GM18517 (cell line): ENCODE measurements around the gene SLCO3A1.

ENCODE experiments used
- ATAC-seq: cut with Tn5 transposase; IDR thresholded peaks from one replicate; pipeline ENCODE4 v1.9.1; 2021; ENCODE audit warnings: mild to moderate bottlenecking, moderate library complexity; ENCODE audit not compliant: unreplicated experiment

The SLCO3A1 gene

DNA sequence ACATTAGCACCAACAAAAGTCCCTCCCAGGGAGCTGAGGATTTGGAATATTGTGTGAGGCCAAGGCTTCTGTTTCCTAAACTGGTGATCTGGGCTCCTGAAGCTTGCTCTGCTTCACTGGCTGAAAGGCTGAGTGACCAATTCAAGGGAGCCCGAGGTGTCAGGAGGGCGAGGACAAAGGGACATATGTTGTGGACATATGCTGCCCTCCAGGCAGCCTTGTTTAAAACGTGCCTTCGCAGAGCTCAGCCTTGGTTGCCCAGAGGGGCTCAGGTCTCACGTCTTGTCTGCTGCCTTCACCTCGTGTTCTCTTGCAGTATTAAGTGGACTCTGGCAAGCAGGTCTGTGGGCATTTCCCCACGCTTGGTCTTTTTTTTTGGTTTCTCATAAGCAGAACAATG, 7.0 kb downstream of the SLCO3A1 start:
- ATAC-seq, result no peak

DNA sequence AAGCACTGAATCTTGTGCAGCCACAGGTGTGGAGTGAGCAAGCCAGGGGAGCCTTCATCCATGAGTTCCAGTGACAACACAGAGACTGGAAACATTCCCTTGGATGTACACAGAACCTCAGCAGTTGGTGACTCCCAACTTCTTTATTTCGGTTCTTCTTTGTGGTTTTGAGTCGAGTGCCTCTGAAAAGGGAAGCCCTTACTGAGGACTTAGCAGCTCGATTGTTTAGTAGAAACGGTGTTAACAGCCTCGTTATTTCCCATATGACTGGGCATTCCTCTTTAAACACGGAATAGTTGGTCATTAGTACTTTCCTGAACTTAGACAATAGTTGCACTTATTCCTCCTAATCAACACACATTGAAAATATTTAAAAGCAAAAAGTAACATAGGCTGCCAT, 7.7 kb downstream of the SLCO3A1 start:
- no peak for ATAC-seq

DNA sequence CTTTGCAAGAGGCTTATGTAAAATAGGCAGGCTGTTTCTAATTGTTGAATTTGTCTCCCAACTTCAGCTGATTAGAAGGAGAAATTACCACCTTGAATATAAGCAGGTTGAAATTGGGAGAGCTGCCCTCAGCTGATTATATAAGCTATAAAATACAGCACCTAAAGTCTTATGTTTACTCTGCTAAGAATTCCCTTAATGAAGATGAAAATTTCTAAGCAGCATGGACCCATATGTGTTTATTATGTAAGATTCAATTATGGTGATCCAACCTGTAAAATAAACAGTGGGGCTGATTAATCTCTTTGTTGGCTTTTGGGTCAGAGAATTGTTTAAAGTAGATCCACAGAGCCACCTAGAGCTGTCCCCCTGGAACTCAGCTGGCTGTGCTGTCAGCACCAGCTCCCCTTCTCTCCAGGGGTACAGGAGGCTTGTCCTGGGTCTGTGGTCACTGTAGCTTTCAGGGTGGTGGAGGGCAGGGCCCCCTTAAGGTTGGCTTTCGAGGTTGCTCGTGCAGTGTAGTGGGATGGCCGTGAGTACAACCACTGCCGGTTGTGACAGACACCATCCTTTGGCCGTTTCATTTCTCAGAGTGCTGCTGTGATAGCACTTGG, 9.5 kb downstream of the SLCO3A1 start:
- ATAC-seq, result no peak

DNA sequence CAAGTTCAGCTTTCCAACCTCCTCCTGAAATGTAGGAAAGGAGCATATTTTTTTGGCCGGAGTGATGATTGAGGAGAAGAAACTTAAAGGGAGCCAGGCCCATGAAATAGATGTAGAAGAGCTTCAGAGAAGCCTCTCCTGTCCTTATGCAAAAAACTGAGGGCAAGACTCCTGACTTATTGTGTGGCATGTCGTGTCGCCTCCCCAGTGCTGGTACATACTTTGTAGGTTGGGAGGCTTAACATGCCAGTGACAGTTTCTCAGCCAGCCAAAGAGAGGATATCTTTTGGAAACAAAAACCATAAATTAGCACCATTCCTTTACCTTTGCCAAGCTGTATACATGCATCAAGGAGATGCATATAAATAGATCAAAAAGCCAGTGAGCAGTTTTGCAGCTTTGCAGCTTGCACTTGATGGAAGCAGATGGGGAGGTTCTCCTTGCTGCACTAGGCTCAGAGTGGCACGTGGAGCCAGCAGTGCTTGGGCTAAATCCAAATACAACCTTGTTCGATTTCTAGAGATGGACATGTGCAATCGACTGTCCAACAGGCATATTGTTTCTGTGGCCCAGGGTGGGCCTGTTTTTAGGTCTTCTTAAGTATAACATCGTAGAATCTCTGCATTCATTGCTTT, 10.2 kb downstream of the SLCO3A1 start:
- no peak for ATAC-seq

DNA sequence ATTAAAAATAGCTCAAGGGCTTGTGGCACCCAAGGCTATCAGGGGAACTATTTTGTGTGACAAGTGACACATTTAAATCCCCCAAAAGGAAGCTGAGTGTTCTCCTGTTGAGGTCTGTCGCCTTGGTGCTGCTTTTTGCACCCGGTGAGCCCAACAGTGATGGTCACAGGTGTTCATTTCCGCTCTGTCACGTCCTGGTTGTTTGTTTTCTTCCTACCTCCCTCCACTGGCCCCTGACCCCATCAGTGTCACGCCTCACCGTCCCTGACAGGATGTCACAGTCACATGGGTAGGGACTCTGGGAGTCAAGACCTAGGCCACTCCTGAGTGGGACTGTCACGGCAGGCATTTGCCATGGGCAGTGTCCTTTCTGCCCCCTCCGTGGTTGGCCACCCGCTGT, 11.2 kb downstream of the SLCO3A1 start:
- ATAC-seq, result no peak

DNA sequence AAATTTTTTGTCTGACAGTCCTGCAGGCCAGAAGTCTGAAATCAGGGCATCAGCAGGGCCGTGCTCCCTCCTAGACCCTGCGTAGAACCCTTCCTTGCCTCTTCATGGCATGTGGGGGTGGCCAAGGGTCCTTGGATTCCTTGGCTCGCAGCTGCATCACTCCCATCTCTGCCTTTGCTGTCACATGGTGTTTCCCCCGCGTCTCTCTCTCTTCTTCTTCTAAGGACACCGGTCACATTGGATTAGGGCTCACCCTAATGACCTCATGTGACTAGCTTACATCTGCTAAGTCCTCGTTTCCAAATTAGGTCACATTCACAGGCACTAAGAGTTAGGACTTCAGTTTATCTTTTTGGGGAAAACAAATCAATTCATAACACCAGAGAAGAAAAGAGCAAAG, 12.0 kb downstream of the SLCO3A1 start:
- ATAC-seq, result no peak

DNA sequence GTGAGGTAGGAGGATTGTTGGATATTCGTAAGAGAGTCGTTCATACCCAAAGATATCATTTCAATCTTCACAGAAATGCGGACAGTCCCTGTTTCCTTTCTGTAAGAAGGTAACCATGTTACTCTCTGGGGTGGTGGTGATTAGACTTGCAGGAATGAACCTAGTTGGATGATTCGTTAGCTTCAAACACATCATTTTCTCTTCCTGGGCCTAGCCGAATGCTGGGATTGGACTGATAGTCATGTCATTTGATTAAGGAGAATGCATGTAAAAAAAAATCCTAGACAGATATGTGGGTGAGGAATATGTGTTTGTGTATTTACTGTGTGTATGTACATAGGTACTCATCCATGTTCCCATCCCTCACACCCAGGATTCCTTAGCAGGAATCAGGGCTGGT, 12.4 kb downstream of the SLCO3A1 start:
- ATAC-seq, result no peak

DNA sequence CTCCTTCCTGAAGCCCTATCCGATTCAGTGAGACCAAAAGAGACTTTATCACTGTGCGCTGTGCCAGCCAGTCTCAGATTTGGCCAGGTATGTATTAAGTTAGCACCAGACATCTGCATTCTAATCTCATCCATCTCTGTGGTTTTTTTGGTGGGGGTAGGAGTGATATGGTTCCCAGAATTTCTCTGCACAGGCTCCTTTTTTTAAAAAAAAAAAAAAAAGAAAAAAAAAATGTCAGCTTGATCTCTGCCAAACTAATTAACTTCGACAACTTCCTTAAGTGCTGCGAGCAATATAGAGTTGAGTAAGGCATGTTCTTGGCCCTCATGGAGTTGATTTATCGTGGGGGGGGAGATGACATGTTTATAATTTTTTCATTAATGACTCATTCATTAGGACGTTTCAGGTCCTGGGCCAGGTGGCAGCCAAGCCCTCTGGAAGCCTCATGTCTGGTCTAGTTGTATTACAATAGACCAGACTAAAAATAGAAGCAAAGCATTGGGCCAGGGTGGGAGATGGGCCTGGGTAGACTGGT, 12.9 kb downstream of the SLCO3A1 start:
- ATAC-seq, result no peak

DNA sequence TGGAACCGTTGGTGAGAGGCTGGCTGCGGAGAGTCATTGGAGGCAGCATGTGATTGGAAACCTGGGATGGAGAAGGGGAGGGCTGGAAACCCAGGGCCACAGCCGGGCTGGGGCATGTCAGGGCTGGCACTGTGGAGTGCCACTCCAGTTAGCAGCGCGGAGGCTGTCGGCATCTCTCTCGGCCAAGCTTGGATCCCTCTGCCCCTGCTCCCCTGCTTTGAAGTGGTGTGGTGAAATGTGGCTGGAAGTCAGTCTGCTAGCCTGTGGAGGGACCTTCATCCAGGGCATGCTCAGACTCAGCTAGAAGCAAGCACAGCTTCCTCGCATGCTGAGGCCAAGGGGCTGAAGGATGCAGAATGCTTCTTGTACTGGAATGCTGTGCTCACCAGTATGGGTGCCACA, 13.5 kb downstream of the SLCO3A1 start:
- no peak for ATAC-seq

DNA sequence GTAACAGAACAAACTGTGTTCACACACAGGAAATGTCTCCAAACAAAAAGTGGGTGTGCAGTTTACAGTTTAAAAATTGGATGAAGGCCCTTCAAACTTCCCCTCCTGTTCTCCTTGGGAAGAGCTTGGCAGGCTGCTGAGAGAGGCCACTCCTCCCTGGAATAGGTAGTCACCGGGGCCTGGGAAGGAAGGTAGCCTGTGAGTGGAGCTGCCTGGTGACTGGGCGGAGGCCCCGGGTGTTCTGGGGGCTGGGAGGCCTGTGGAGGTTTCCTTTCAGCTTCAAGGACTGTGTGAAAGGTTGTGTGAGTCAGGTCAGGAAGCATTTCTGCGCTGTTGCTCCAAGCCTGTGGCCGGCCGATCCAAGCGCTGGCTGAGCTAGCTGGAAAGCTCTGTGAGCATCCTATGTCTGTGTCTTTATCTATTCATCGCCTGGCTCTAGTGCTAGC, 14.1 kb downstream of the SLCO3A1 start:
- no peak for ATAC-seq

DNA sequence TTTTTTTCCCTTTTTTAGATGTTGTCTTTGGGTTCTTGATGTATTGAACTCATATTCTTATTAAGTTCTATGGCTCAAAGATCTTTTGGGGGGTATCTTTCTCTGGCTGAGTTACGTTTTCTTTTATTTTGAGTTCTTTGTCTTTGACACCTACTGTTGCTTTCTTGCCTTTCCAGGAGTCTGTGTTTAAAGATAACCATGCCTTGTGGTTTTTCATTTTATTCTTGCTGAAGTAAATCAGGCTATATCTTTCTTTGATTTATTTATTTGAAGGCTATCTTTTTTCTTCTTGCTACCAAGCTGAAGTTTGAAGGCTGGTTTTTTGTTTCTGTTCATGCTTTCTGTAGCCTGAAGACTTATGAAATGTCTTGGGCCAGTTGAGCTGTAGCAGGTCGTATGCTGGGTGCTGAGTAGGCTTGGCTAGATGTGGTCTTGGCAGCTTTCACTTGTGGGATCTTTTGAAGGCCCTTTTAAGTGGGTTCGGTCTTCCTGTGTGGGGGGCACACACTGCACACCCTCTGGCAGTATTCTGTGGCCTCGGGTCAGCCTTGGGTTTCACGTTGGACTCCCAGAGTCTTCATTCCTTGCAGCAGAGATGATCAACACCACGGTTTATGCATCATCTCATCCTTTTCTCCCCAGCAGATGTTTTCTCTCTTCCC, 17.5 kb downstream of the SLCO3A1 start:
- no peak for ATAC-seq

DNA sequence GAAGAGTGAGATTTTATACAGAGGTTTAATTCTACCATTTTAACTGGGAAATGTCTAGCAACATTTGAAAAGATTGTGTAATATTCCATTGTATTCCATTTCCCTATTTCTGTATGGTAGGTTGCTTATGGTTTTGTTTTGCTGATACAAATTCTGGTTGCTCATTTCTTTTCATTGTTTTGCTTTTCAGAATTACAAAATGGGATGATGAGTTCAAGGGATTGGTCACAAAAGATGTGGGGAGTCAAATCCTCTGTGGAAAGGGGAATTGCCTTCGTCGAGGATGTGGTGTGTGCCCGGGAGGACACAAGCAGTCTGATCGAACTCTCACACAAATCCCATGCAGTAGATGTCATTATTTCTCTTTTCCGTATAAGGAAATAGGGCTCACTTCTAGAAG, 18.3 kb downstream of the SLCO3A1 start:
- ATAC-seq, result no peak

DNA sequence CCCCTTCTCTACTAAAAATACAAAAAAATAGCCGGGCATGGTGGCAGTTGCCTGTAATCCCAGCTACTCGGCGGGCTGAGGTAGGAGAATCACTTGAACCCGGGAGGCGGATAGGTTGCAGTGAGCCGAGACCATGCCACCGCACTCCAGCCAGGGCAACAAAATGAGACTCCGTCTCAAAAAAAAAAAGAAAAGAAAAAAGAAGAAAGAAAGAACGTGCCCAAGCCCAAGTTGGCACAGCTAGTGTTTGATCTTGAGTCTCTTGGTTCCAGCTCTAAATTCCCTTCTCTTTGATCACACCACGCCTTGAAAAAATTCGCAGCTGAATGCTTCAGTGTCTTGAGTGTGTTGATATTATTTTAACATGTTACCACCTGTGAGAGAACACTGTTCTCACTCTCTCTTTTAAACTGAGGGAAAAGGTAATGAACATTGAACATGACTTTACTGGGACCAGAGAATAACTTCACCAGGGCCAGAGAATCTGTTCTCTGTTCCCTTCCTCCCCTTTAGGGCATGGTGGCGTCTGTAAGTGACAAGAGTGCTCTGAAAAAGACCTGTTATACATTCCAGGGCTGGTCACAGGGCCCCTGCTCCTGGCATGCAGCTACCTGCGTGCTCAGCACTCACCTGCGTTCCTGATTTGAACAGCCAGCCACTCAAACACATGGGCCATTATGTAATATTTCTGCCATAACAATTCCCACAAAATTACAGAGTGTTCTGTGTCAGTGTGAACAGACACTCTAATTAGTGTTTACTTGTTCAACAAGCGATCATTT, 19.0 kb downstream of the SLCO3A1 start:
- ATAC-seq, result no peak

DNA sequence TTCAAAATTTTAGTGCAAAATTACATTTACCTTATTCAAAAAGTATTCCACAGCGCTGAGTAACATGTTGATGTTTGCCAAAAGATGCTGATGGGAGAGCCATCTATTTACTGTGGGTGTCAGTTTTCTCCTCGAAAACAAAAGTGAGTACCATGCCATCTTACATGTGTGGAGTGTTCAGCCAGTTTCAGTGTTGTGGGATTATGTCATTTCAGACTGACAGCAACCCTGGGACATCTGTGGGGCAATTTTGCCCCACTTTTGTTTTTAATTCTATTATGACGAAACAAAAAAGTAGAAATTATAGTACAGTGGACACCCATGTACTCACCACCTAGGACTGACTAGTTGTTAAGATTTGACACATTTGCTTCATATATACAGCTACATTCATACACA, 19.6 kb downstream of the SLCO3A1 start:
- no peak for ATAC-seq

DNA sequence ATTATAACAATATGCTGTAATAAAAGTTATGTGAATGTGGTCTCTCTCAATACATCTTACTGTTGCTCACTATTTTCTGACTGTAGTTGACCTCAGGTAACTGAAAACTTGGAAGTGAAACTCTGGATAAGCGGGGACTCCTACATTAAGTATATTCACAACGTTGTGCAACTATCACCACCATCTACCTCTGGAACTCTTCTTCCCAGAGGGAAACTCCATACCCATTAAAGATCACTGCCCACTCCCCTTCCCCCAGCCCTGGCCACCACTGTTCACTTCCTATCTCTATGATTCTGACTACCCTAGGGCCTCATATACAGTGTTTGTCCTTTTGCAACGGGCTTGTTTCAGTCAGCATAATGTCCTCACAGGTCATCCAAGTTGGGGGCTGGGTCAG, 20.7 kb downstream of the SLCO3A1 start:
- no peak for ATAC-seq

DNA sequence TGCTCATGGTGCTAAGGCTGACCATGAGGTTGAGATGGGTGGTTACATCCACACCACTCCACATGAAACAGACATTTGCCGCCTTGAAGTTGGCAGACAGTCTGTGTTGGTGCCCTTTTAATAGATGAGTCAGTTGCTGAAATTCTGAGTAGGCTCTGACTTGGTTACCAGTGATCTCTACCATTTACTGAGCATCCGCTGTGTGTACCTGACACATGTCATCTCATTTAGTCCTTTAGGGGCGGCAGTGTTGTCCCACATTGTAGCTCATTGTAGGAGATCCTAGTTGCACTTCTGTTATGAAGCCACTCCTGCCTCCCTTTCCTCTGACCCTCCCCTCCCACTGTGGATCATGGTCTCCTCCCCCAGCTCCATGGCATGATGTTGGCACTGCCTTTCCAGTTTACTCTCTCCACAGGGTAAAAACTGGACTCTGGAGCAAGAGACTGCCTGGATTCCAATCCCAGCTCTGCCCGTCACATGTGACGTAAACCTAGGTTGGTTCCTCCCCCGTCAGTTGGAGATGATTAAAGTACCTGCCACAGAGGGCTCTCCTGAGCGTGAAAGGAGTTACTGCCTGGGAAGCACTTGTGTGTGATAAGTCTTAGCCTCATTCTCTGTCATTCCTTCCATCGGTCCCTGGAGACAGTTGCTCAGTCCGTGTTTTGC, 21.6 kb downstream of the SLCO3A1 start:
- no peak for ATAC-seq

DNA sequence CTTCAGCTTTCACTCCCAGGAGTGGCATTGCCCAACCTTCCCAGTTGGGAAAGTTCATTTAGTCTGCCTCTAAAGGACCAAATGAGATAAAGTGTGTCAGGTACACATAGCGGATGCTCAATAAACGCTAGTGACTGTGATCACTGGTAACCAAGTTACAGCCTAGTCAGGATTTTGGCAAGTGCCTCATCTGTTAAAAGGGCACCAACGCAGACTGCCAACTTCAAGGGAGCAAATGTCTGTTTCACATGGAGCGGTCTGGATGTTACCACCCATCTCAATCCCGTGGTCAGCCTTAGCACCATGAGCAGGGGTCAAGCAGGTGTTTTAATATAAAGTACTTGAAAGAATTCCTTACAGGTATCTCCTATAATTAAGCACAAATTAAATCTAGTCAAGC, 22.7 kb downstream of the SLCO3A1 start:
- ATAC-seq, result no peak

DNA sequence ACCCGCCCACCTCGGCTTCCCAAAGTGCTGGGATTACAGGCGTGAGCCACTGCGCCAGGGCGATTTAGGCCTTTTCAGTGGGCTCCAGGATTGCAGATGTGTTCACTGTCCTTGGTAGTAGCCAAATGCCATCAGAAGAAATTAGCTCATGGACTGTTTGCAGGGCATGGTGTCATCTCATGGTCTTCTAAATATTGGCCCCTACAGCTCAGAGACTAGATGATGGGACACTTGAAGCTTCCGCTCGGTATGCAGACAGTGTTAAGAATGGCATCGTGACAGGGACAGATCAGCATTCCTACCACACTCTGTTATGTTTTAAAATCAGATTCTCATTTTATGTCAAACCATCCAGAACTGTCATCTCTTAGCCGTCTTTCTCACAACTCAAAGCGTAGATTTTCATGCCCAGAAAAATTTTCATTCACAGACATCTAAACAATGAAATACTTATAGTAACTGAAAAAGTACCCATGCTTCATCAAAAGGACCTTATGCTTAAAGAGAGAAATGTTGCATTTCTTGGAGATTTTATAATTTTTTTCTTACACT, 24.9 kb downstream of the SLCO3A1 start:
- ATAC-seq, result no peak

DNA sequence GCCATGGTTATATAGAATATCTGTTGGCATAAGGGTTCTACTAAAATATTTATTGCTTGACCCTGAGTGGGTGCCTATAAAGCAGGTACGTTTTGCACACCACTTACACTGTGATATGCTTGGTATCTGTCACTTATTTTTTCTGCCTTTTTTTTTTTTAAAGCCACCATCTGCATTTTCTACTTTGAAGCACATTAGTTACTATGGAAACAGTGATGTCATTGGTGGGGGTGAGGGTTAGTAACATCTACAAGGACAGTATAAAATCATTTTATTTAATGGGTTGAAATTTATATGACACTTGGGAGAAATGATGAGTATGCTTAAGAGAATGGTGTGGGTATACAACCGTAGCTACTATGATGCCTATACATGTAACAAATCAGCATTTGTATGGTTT, 25.6 kb downstream of the SLCO3A1 start:
- ATAC-seq, result no peak

DNA sequence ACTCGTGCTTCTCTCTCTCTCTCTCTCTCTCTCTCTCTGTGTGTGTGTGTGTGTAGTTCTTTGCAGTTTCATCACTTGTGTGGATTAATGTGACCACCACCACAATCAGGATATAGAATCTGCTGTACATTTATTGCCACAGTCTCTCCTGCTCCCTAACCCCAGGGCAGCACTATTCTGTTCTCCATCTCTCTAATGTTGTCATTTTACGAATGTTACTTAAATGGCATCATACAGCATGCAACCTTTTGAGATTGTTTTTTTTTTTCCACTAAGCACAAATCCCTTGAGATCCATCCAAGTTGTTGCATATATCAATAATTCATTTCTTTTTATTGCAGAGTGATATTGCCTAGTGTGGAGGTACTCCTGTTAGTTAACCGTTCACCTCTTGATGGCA, 26.9 kb downstream of the SLCO3A1 start:
- no peak for ATAC-seq
